ENCODE data around the gene SERPINA12.

- TF ChIP-seq CTCF (IDR thresholded peaks at IDR 0.05; ENCODE audit: insufficient read depth, low read length) (no peak), REST (IDR thresholded peaks at IDR 0.05; ENCODE audit: insufficient replicate concordance, low read depth) (no peak), GABPA (IDR thresholded peaks at IDR 0.05; ENCODE audit: low read depth) (no peak), POLR2AphosphoS5 (IDR thresholded peaks at IDR 0.05; ENCODE audit: low read depth) (no peak), SPI1 (IDR thresholded peaks at IDR 0.05; ENCODE audit: borderline replicate concordance, low read depth) (no peak)
Observed at GRCh38 chr14:94542111-94542810, 33.0 kb upstream of the SERPINA12 start.

All from HL-60 (cell line).